Liver (tissue), 9 donors: ENCODE results near the gene OTUD6A. TPM values are rescaled to one million over a fixed set of nuclear protein-coding genes. Genes with fewer than 3 reads are reported as not detected.

ENCODE experiments used
- DNase-seq: peaks from one replicate; pipeline ENCODE4 v3.0.0-alpha.2; 2017; ENCODE audit warnings: low spot score
- H3K27ac ChIP-seq, 2 donors: one replicate each; pipeline ENCODE4 v1.7.0; 2013; ENCODE audit warnings: inconsistent platforms in 2 of 2, low read length in 2 of 2, control low read depth in 1 of 2, low read depth in 1 of 2, mild to moderate bottlenecking in 1 of 2
- H3K27me3 ChIP-seq, 4 donors: one replicate each; pipeline versions ENCODE4 v1.6.1 to v1.7.0; 2013; ENCODE audit warnings: low read length in 3 of 4, inconsistent platforms in 1 of 4, mild to moderate bottlenecking in 1 of 4, moderate library complexity in 1 of 4; ENCODE audit not compliant: control insufficient read depth in 4 of 4, insufficient read depth in 4 of 4
- H3K36me3 ChIP-seq, 4 donors: one replicate each; pipeline versions ENCODE4 v1.6.1 to v1.7.0; 2013; ENCODE audit warnings: low read length in 3 of 4, mild to moderate bottlenecking in 3 of 4, low read depth in 1 of 4, moderate library complexity in 1 of 4; ENCODE audit not compliant: control insufficient read depth in 4 of 4, insufficient read depth in 3 of 4
- H3K4me1 ChIP-seq, 4 donors: one replicate each; pipeline versions ENCODE4 v1.6.1 to v1.7.0; 2013; ENCODE audit warnings: low read length in 3 of 4, mild to moderate bottlenecking in 3 of 4, moderate library complexity in 1 of 4; ENCODE audit not compliant: control insufficient read depth in 4 of 4, insufficient read depth in 4 of 4
- H3K4me3 ChIP-seq, 3 donors: one replicate each; pipeline versions ENCODE4 v1.6.1 to v1.7.0; 2013; ENCODE audit warnings: low read length in 3 of 3, control low read depth in 1 of 3, low read depth in 1 of 3, mild to moderate bottlenecking in 1 of 3
- H3K9ac ChIP-seq, 2 donors: one replicate each; pipeline ENCODE4 v1.7.0; 2013; ENCODE audit warnings: low read length in 2 of 2, mild to moderate bottlenecking in 2 of 2, moderate library complexity in 2 of 2, control low read depth in 1 of 2, low read depth in 1 of 2
- H3K9me3 ChIP-seq, 4 donors: one replicate each; pipeline versions ENCODE4 v1.6.1 to v1.7.0; 2013; ENCODE audit warnings: low read length in 3 of 4; ENCODE audit not compliant: control insufficient read depth in 4 of 4
- EGR1 ChIP-seq, 2 donors: IDR thresholded peaks; 2 replicates each; pipeline ENCODE4 v1.6.1; 2016 to 2018; ENCODE audit warnings: antibody characterized with exemption in 2 of 2, low read depth in 2 of 2
- FOXA1 ChIP-seq: IDR thresholded peaks from 2 replicates; pipeline ENCODE4 v1.6.1; 2016; ENCODE audit warnings: antibody characterized with exemption
- FOXA2 ChIP-seq: IDR thresholded peaks from 2 replicates; pipeline ENCODE4 v1.6.1; 2016; ENCODE audit warnings: antibody characterized with exemption
- GABPA ChIP-seq, 2 donors: IDR thresholded peaks in 1 of 2; conservative IDR thresholded peaks in 1 of 2; 2 replicates each; pipeline ENCODE4 v1.6.1; 2016; ENCODE audit warnings: antibody characterized with exemption in 2 of 2, mild to moderate bottlenecking in 1 of 2, moderate library complexity in 1 of 2
- HNF4A ChIP-seq, 2 donors: conservative IDR thresholded peaks; 2 replicates each; pipeline ENCODE4 v1.6.1; 2016; ENCODE audit warnings: antibody characterized with exemption in 2 of 2, mild to moderate bottlenecking in 2 of 2
- JUND ChIP-seq, 2 donors: IDR thresholded peaks; 2 replicates each; pipeline ENCODE4 v1.6.1; 2016; ENCODE audit warnings: antibody characterized with exemption in 2 of 2
- RAD21 ChIP-seq, 2 donors: IDR thresholded peaks; 2 replicates each; pipeline ENCODE4 v1.6.1; 2016; ENCODE audit warnings: antibody characterized with exemption in 2 of 2, mild to moderate bottlenecking in 2 of 2
- REST ChIP-seq: IDR thresholded peaks from 2 replicates; pipeline ENCODE4 v1.6.1; 2016; ENCODE audit warnings: antibody characterized with exemption, mild to moderate bottlenecking
- RXRA ChIP-seq, 2 donors: IDR thresholded peaks; 2 replicates each; pipeline ENCODE4 v1.6.1; 2017 to 2018; ENCODE audit warnings: antibody characterized with exemption in 2 of 2, mild to moderate bottlenecking in 1 of 2
- SP1 ChIP-seq: IDR thresholded peaks from 2 replicates; pipeline ENCODE4 v1.6.1; 2018; ENCODE audit warnings: antibody characterized with exemption, mild to moderate bottlenecking
- TAF1 ChIP-seq: conservative IDR thresholded peaks from 2 replicates; pipeline ENCODE4 v1.6.1; 2016; ENCODE audit warnings: antibody characterized with exemption, mild to moderate bottlenecking
- WGBS: extraction: QIAGEN DNeasy Blood & Tissue Kit; methylation state at CpG from one replicate; pipeline ENCODE4 v1.1.7; 2013; 5-methylcytosine and 5-hydroxymethylcytosine counted together
- polyA plus RNA-seq, 2 donors: library from polyadenylated mRNA; stranded (reverse) in 1 of 2; unstranded in 1 of 2; fragments of 200-250 nt in 1 of 2; fragments of >200 nt in 1 of 2; fragmentation: Nextera tagmentation in 1 of 2; extraction: Ambion mirVana in 1 of 2; gene quantifications; one replicate each; pipeline versions ENCODE4 v1.2.1 to v1.2.3, GENCODE V29; 2013 to 2015
- total RNA-seq, 2 donors: library from RNA; depleted of rRNA; stranded (reverse); fragments of >200 nt; gene quantifications; one replicate each; pipeline ENCODE4 v1.2.3, GENCODE V29; 2014
- TF ChIP-seq, protein P1 (sequence below): IDR thresholded peaks from 2 replicates; pipeline ENCODE4 v1.6.1; 2016; ENCODE audit warnings: antibody characterized with exemption
- TF ChIP-seq, protein P2 (sequence below): IDR thresholded peaks from 2 replicates; pipeline ENCODE4 v1.6.1; 2016; ENCODE audit warnings: antibody characterized with exemption
- donor health status: healthy.
- donor health status: healthy.
- donor health status: healthy.
- donor health status: healthy.
- donor health status: healthy.

The OTUD6A gene
- total and polyA plus RNA-seq, 4 donors, result not detected

DNA sequence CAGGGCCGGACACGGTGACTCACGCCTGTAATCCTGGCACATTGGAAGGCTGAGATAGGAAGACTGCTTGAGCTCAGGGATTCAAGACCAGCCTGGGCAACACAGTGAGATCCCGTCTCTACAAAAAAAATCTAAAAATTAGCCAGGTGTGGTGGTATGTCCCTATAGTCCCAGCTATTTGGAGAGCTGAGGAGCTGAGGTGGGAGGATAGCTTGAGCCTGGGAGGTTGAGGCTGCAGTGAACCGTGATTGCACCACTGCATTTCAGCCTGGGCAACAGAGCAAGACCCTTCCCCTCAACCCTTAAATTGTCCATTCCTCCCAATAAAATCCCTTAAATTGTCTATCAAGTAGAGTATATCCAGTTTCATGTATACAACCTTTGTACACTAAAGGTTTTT, 17.0 kb downstream of the OTUD6A start:
- Histone ChIP-seq H3K27me3 (no peaks in the 10 kb centered on the region), H3K36me3 (no peaks in the 10 kb centered on the region), H3K9me3 (peaks cover 0 to 4% (median 0%) of the 10 kb centered on the region in 4 donors), H3K4me1 (no peaks in the 10 kb centered on the region), H3K9ac (no peak overlapping the region), H3K4me3 (no peak overlapping the region), H3K27ac (no peak overlapping the region)
- no peak for DNase-seq
- TF ChIP-seq, protein P1, sequence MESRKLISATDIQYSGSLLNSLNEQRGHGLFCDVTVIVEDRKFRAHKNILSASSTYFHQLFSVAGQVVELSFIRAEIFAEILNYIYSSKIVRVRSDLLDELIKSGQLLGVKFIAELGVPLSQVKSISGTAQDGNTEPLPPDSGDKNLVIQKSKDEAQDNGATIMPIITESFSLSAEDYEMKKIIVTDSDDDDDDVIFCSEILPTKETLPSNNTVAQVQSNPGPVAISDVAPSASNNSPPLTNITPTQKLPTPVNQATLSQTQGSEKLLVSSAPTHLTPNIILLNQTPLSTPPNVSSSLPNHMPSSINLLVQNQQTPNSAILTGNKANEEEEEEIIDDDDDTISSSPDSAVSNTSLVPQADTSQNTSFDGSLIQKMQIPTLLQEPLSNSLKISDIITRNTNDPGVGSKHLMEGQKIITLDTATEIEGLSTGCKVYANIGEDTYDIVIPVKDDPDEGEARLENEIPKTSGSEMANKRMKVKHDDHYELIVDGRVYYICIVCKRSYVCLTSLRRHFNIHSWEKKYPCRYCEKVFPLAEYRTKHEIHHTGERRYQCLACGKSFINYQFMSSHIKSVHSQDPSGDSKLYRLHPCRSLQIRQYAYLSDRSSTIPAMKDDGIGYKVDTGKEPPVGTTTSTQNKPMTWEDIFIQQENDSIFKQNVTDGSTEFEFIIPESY, result no peak
- TF ChIP-seq EGR1 (IDR thresholded peaks at IDR 0.05; ENCODE audit: low read depth in 2 of 2), result no peak
- no peak for TF ChIP-seq RAD21 (IDR thresholded peaks at IDR 0.05)
- no peak for TF ChIP-seq JUND (IDR thresholded peaks at IDR 0.05)
- TF ChIP-seq, protein P2, sequence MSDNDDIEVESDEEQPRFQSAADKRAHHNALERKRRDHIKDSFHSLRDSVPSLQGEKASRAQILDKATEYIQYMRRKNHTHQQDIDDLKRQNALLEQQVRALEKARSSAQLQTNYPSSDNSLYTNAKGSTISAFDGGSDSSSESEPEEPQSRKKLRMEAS, result no peak
- no peak for TF ChIP-seq RXRA (IDR thresholded peaks at IDR 0.05)
- no peak for TF ChIP-seq SP1
- no peak for TF ChIP-seq FOXA1
- no peak for TF ChIP-seq GABPA (IDR thresholded peaks at IDR 0.05 in 1 of 2, conservative IDR thresholded peaks at IDR 0.05 in 1 of 2)
- TF ChIP-seq HNF4A (conservative IDR thresholded peaks at IDR 0.05), result no peak
- no peak for TF ChIP-seq TAF1
- WGBS, result 87% methylated on average over 5 of the region's 5 CpGs

- TF ChIP-seq JUND (IDR thresholded peaks at IDR 0.05) (no peak), SP1 (no peak), FOXA2 (no peak), RXRA (IDR thresholded peaks at IDR 0.05) (no peak), FOXA1 (no peak), RAD21 (IDR thresholded peaks at IDR 0.05) (no peak), REST (no peak), HNF4A (conservative IDR thresholded peaks at IDR 0.05) (no peak), EGR1 (IDR thresholded peaks at IDR 0.05; ENCODE audit: low read depth in 2 of 2) (no peak)
- TF ChIP-seq, protein P2, result no peak
Observed at GRCh38 chrX:70079870-70080269, 17.6 kb downstream of the OTUD6A start.

More at GRCh38 chrX:70079870-70080269, 17.6 kb downstream of the OTUD6A start:
- Histone ChIP-seq H3K9me3 (peaks cover 0 to 4% (median 0%) of the 10 kb centered on the region in 4 donors), H3K27ac (no peak overlapping the region), H3K4me3 (no peak overlapping the region), H3K4me1 (no peaks in the 10 kb centered on the region), H3K9ac (no peak overlapping the region), H3K36me3 (no peaks in the 10 kb centered on the region), H3K27me3 (no peaks in the 10 kb centered on the region)
- DNase-seq, result no peak
- WGBS, result 47% methylated on average over 3 of the region's 3 CpGs
